NCI-H748 treated with DMSO at 0.1 percent for 48 hours (cell line): ENCODE measurements around the gene C2orf72.
"Not testable (repeated sequence)": the region's sequence is repeated elsewhere in the genome, so short reads cannot be mapped to it uniquely, and the experiment has no call there.

Source experiments
- DNase-seq: peaks from one replicate; lab custom pipeline; 2025; lab: John Stamatoyannopoulos, UW

C2orf72 gene

GRCh38 chr2:231046916-231047273 lies 9.6 kb downstream of the C2orf72 start:
- no peak for DNase-seq

GRCh38 chr2:231047274-231047922 lies 10.1 kb downstream of the C2orf72 start:
- no peak for DNase-seq

- no peak for DNase-seq
Observed at GRCh38 chr2:231047923-231048915, 10.9 kb downstream of the C2orf72 start.

GRCh38 chr2:231049286-231050017 lies 12.1 kb downstream of the C2orf72 start:
- DNase-seq: no peak

GRCh38 chr2:231050018-231050901 lies 12.9 kb downstream of the C2orf72 start:
- no peak for DNase-seq

GRCh38 chr2:231051116-231051515 lies 13.8 kb downstream of the C2orf72 start:
- no peak for DNase-seq

- DNase-seq: peak; percentile 64
Observed at GRCh38 chr2:231052494-231053451, 15.4 kb downstream of the C2orf72 start.

GRCh38 chr2:231053846-231054245 lies 16.5 kb downstream of the C2orf72 start:
- no peak for DNase-seq

GRCh38 chr2:231056453-231057416 lies 19.4 kb downstream of the C2orf72 start, which contains the start of gene PSMD1:
Gene PSMD1, plus strand, starts transcription at chr2:231056867. Its CDS starts 159 bp downstream, at chr2:231057026.
- DNase-seq: peak; percentile 78

GRCh38 chr2:231057590-231057989 lies 20.3 kb downstream of the C2orf72 start:
- DNase-seq: no peak

GRCh38 chr2:231058761-231059550 lies 21.6 kb downstream of the C2orf72 start:
- no peak for DNase-seq

GRCh38 chr2:231059756-231060155 lies 22.4 kb downstream of the C2orf72 start:
- DNase-seq: no peak

- no peak for DNase-seq
Observed at GRCh38 chr2:231062776-231063175, 25.5 kb downstream of the C2orf72 start.

GRCh38 chr2:231063347-231063746 lies 26.0 kb downstream of the C2orf72 start:
- DNase-seq: no peak

GRCh38 chr2:231065966-231066365 lies 28.6 kb downstream of the C2orf72 start:
- no peak for DNase-seq

GRCh38 chr2:231067531-231067930 lies 30.2 kb downstream of the C2orf72 start:
- DNase-seq: not testable (repeated sequence)

GRCh38 chr2:231068525-231069222 lies 31.4 kb downstream of the C2orf72 start:
- no peak for DNase-seq
